GM12874 (cell line): ENCODE data around the gene MPP2.

ENCODE experiments used
- TF ChIP-seq, protein P1 (sequence below): IDR thresholded peaks from 2 replicates; pipeline ENCODE4 v1.5.1; 2011; ENCODE audit warnings: low read depth, mild to moderate bottlenecking, control low read depth, low read length, moderate library complexity; ENCODE audit not compliant: insufficient read depth

The MPP2 gene

DNA sequence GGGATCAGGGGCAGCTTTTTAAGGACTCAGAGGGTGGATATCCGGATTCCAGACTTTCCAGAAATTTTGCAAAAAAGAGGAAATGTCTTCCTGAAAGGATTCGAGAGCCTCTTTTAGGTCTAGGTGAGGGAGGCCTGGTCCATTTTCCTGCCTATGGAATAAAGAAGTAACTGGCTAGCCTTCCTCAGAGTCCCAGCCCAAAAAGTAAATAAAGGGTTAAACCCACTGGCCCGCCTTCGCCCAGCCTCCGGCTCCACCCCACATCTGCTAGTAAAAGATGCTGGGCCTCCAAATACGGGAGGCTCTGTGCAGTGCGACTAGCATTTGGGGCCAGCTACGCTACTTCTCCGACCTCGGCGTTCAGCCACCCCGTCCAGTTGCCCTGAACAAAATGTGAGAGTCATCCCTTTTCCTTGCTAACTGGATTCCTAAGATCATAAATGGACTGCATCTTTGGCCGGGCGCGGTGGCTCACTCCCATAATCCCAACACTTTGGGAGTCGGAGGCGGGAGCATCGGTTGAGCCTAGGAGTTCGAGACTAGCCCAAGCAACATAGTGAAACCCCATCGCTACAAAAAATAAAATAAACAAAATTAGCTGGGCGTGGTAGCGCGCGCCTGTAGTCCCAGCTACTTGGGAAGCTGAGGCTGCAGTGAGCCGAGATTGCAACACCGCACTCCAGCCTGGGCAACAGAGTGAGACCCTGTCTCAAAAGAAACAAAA lies 824 bp upstream of the MPP2 start:
- TF ChIP-seq, protein P1, sequence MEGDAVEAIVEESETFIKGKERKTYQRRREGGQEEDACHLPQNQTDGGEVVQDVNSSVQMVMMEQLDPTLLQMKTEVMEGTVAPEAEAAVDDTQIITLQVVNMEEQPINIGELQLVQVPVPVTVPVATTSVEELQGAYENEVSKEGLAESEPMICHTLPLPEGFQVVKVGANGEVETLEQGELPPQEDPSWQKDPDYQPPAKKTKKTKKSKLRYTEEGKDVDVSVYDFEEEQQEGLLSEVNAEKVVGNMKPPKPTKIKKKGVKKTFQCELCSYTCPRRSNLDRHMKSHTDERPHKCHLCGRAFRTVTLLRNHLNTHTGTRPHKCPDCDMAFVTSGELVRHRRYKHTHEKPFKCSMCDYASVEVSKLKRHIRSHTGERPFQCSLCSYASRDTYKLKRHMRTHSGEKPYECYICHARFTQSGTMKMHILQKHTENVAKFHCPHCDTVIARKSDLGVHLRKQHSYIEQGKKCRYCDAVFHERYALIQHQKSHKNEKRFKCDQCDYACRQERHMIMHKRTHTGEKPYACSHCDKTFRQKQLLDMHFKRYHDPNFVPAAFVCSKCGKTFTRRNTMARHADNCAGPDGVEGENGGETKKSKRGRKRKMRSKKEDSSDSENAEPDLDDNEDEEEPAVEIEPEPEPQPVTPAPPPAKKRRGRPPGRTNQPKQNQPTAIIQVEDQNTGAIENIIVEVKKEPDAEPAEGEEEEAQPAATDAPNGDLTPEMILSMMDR, result no peak

DNA sequence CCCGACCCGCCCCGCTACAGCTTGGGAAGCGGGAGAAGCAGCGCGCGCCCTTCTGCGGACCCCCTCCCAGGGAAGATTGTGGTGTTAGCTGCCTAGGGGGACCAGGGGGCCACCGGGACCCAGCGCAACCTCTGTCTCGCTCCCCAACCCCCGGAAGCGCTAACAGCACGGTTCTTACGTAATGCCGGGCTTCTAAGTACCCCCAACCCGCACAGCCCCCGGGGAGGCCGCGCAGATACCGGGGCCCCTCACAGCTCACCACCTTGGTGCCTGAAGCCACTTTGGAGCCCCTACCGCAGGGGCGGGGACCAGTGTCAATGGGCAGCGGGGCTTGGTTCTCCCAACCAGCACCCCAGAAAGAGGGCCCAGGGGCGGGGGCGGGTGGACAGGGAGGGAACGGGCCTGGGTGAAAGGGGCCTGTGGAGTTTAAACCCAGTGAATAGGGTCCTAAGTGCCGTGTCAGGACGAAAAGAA lies 348 bp downstream of the MPP2 start:
- TF ChIP-seq, protein P1, result no peak

GRCh38 chr17:43905985-43906852 lies 1.1 kb downstream of the MPP2 start:
- TF ChIP-seq, protein P1, result no peak

- TF ChIP-seq, protein P1, result no peak
Measured at GRCh38 chr17:43905400-43905984, 1.8 kb downstream of the MPP2 start.

DNA sequence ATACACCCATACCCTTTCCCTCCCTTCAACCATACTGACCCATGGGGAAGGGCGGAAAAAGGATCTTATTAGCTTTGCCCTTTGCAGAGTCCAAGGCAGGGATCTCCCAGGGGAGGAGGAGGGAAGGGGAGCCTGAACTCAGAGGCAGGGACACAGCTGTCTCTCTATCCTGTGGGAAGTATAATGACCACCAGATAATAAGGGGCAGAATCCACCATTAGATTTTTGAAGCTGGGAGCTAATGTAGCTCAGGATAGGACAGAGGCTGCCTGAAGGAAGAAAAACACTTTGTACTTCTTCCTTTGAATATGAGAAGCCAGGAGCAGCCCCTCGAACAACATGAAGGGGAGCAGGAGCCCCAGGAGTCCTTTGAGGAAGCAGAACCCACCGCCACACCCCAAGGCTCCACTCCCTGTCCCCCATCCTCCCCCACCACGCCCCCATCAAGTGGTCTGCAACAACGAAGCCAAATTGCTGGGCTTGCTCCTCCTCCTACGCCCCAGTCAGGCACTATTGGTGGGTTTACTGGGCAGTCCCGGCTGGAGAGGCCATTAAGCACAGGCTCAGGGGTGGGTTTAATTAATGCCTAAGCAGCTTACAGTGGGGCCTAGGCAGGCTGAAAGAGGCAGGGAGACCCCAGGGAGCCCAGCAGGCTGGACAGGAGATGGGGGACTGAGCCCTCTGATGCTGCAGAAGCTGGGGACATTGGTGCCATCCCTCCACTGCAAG lies 5.3 kb downstream of the MPP2 start:
- TF ChIP-seq, protein P1, result no peak

GRCh38 chr17:43900858-43901754 lies 6.2 kb downstream of the MPP2 start:
- TF ChIP-seq, protein P1, result no peak
